ENCODE measurements around the gene CHRM3.
"Not testable (repeated sequence)": the region's sequence is repeated elsewhere in the genome, so short reads cannot be mapped to it uniquely, and the experiment has no call there.

CHRM3 gene

GRCh38 chr1:239386453-239387303 lies at the start of gene CHRM3:
Gene CHRM3 (plus strand): TSS chr1:239386568. CDS start chr1:239907452, 520,884 bp downstream.
- DNase-seq, result peak in 1 of 2 donors; percentile 8

GRCh38 chr1:239337799-239338430 lies 48.5 kb upstream of the CHRM3 start:
- DNase-seq, result no peak

GRCh38 chr1:239347776-239348175 lies 38.6 kb upstream of the CHRM3 start:
- no peak for DNase-seq

DNA sequence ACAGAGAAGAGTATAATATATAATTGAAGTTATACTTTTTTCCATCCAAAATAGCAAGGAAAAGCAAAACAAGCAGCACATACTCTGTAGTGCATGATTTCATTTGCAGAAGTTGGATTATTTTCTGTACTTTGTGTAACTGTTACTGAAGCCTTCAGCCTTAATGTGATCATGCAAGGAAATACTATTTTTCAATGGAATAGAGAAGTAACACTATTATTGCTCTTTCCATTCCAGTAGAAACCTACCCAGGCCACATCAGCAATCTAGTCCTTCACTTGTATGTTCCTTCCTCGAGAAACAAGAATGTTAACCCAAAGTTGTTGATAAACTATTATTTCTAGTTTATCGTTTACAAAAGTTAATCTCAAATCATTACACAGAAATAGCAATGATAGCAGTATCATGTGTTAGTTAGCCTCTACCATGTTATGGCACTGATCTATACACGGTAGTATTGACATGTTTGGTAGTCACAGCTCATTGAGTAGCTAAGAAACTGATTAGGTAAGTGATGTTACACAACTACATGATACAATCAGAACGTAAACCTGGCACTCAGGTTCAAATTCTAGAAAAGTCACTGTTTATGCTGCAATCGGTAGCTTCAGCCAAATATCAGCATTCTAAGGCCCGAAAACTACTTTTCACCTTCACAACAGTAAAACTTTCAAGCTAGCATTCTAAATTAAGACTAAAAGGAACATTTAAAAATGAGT lies 37.6 kb upstream of the CHRM3 start:
- no peak for DNase-seq

GRCh38 chr1:239349699-239350098 lies 36.7 kb upstream of the CHRM3 start:
- DNase-seq, result no peak

DNA sequence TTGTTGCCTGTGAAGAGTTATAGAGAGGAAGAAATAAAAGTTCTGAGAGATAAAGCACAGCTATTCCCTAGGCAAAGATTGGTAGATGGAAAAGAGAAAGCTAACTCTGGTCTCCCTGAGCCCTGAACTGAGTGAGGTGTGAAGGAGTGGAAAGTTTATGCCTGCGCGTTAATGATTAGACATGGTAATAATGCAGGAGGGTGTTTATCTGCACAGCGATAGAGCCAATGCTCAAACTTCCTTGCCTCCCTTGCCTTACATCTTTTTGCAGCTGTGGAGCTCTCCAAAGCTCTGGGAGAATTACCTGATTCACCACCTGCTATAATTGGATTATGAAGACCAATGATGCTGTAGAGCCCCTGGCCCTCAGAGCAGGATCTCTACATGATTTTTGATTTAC lies 32.8 kb upstream of the CHRM3 start:
- no peak for DNase-seq

GRCh38 chr1:239354231-239354630 lies 32.1 kb upstream of the CHRM3 start:
- DNase-seq, result no peak

GRCh38 chr1:239357867-239358266 lies 28.5 kb upstream of the CHRM3 start:
- DNase-seq, result no peak

DNA sequence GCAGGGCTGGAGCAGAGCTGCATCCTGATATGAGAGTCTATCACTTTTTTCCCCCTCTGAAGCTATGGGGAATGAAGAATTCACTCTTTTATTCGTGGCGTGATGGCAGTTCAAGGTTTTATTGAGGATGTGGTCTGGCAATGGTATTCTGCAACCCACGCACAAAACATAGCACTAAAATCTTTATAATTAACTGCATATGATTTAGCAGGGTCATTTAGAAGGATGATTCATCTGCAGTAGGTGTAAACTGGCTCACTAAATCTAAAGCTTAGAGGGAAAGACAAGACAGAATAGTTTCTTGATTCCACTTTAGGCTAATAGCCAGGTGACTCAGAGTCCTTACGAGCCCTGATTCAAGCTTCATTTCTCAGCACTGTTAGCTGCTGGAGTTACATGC lies 25.0 kb upstream of the CHRM3 start:
- DNase-seq, result no peak

DNA sequence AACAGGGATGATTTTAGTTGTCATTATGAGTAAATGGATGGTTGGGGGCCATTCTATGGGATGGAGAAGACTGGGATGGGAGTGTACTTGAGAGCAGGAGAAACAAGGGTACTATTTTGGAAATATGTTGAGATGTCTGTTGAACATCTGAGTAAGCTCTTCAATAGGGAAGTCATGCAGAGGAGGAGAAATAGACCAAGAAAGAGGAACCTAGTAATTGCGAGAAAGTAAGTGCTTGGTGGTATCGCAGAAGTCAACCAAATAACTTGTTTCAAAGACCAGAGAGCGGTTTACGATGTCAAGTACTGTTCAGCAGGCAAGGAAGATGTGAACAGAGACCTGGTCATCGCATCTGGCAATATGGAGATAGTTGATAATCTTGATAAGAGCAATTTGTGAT lies 22.4 kb upstream of the CHRM3 start:
- DNase-seq, result peak in 1 of 2 donors; percentile 12

- no peak for DNase-seq
These were observed 19.1 kb upstream of the CHRM3 start for GRCh38 chr1:239367196-239367810.

GRCh38 chr1:239368436-239369109 lies 17.8 kb upstream of the CHRM3 start:
- no peak for DNase-seq

- not testable (repeated sequence) for DNase-seq
These were observed 15.5 kb upstream of the CHRM3 start for GRCh38 chr1:239370869-239371268.

GRCh38 chr1:239382666-239383065 lies 3.7 kb upstream of the CHRM3 start:
- DNase-seq, result no peak

GRCh38 chr1:239383714-239384113 lies 2.7 kb upstream of the CHRM3 start:
- DNase-seq, result no peak

DNA sequence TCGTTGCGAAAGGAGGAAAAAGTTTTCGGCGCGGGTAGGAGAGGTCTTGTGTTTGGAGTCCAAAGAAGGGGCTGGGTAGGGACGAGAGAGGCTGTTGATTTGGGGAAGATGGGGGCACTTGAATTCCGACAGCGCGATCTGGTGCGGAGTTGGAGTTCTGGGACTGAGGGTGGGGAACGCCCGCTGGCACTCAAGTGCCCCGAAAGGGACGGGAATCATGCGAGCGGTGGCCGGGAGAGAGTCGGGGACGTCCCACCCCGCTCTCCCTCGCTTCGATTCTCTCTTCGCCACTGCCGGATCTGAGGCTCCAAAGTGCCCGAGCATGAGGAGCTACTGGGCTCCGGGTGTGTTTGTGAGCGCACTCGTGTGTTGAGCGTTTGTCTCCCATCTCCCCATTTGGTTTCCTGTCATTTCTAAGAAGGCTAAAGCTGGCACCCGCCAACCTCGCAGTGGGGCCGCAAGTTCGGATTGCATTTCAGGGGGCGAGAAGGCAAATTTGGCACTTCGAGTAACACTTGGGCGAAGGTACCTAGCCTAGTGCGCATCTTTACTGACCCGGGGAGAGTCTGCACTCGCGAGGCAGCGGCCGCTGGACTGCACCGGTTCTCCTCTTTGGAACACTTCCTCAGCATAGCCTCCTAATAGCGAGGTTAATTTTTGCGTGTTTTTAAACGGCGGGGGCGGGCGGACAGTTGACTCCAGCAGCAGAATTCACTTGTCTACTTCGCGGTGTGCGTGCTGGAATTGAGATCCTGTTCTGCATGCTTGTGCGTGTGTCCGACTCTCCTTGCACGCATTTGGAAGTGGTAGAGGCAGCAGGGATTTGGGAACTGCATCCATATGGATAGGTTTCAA lies 1.2 kb downstream of the CHRM3 start:
- DNase-seq, result no peak

DNA sequence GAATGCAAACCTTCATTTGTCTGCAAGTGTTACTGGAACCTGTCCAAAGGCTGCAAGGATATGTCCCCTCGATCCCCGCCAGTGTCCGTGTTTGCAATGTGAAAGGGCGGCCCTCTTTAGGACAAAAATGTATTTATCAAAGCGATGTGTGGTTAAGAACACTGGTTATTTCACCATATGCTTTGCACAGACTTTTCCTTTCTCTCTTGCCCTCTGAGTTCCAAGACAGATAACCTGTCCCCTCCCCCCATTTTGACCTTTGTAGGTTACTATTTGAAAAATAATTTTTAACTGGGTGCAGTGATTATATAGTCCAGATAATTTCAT lies 1.8 kb downstream of the CHRM3 start:
- no peak for DNase-seq

DNA sequence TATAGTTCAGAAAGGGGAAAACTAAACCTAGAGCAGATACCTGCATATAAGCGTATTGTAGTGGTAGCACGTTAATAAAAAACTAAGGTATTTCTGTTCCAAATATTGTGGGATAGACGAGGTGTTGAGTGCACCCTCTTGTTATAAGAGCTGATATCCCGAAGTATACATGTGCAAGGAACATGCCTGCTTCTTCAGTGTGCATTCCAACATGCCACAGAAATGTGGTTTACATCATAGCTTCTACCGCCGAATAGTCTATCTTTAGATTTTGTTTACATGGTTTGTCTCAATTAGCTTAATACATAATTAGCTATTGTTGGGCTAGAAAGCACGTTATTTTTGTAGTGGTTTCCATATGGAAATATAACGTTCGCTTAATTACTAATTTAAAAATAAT lies 2.2 kb downstream of the CHRM3 start:
- no peak for DNase-seq

DNA sequence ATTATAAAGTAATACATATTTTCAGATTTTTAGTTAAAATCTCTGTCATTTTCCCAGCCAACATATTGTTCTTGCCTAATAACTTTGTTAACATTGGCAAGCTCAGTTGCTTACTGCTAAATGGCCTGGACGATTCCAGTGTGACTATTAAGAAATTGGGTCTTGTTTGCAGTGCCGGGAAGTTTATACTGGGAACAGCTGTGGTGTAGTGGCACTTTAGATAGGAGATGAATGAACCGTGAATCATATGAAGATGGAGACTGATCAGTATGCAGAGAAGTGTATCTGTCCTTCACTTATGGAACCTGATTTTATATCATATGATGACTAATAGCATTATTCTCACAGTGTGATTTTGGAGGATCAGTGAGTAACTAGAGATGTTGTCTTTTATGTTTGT lies 3.3 kb downstream of the CHRM3 start:
- DNase-seq, result no peak

DNA sequence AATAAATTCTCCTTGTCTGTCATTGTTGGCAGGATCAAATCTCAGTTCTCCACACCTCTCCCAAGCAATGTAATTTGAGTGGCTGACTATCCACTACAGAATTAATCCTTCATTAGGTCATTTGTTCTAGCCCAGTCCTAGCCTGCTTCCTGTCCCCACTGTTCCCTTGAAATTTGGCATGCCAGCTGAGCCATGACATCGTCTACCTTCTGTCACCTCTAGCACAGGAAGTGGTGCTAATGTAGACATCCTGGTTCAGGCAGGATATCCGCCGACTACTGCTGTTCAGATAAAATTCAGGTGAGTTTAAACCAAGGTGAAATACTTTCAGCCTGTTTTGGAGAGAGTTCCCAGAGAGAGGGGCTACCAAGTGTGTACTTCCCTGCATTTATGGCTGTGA lies 5.9 kb downstream of the CHRM3 start:
- DNase-seq, result no peak

GRCh38 chr1:239394107-239394506 lies 7.7 kb downstream of the CHRM3 start:
- no peak for DNase-seq

- no peak for DNase-seq
These were observed 27.5 kb downstream of the CHRM3 start for GRCh38 chr1:239413916-239414315.

Measured in bone marrow (tissue), 2 donors.